Measurements from ENCODE around the gene CEP76. TPM values are rescaled to one million over a fixed set of nuclear protein-coding genes. Genes with fewer than 3 reads are reported as not detected.
A peak's percentile ranks its signal among the peaks of the same experiment; 100 is the strongest.

Gene CEP76
- total and polyA plus RNA-seq, 7 donors, result 2.4 to 9.1 (median 5.8) TPM

GRCh38 chr18:12711446-12711845 is 8.9 kb upstream of the CEP76 start:
- WGBS, 2 donors, result 98 to 100% methylated on average over 5 of the region's 5 CpGs
- TF ChIP-seq POLR2A (IDR thresholded peaks at IDR 0.05) (no peak), POLR2AphosphoS5 (IDR thresholded peaks at IDR 0.05) (no peak), EP300 (IDR thresholded peaks at IDR 0.05) (no peak)
- TF ChIP-seq, protein P1, sequence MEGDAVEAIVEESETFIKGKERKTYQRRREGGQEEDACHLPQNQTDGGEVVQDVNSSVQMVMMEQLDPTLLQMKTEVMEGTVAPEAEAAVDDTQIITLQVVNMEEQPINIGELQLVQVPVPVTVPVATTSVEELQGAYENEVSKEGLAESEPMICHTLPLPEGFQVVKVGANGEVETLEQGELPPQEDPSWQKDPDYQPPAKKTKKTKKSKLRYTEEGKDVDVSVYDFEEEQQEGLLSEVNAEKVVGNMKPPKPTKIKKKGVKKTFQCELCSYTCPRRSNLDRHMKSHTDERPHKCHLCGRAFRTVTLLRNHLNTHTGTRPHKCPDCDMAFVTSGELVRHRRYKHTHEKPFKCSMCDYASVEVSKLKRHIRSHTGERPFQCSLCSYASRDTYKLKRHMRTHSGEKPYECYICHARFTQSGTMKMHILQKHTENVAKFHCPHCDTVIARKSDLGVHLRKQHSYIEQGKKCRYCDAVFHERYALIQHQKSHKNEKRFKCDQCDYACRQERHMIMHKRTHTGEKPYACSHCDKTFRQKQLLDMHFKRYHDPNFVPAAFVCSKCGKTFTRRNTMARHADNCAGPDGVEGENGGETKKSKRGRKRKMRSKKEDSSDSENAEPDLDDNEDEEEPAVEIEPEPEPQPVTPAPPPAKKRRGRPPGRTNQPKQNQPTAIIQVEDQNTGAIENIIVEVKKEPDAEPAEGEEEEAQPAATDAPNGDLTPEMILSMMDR (IDR thresholded peaks at IDR 0.05), result no peak
- Histone ChIP-seq H3K27ac (no peak overlapping the region), H3K4me3 (no peak overlapping the region), H3K27me3 (no peaks in the 10 kb centered on the region), H3K4me1 (no peaks in the 10 kb centered on the region), H3K9me3 (no peaks in the 10 kb centered on the region), H3K36me3 (peaks cover 13 to 95% (median 52%) of the 10 kb centered on the region in 4 donors)
- no peak for DNase-seq
- intact Hi-C loops (cut with DNase I), result no loop called here

DNA sequence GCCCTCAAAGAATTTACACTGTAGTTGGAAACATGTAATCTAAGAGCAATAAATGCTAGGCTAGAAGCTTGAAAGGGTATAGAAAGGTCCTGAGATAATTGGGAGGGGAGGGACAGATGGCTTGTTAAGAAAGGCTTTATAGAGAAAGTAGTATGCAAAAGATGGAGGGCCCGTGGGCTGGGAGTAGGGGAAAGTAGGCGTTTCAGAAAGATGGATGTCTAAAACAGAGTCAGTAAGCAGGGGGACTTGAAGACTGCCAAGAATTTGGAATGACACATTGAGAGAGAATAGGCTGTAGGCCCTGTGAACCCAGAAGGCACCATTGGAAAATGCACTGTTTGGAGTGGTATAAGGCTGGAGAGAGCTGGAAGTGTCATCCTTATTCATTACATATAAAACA is 1.1 kb upstream of the CEP76 start:
- Histone ChIP-seq H3K27me3 (no peaks in the 10 kb centered on the region), H3K9me3 (no peaks in the 10 kb centered on the region), H3K27ac (peak overlapping the region; percentile 90 to 95 (median 94)), H3K4me3 (peak overlapping the region; percentile 68 to 92 (median 88)), H3K4me1 (peaks cover 0 to 34% (median 27%) of the 10 kb centered on the region in 4 donors), H3K36me3 (peaks cover under 1 to 37% (median 11%) of the 10 kb centered on the region in 4 donors)
- intact Hi-C loops (cut with DNase I), result loop anchor here (5.0 kb wide), 3 partner anchors 179 to 1024 kb away; partner anchors contain the start of genes CHMP1B, FAM210A, PTPN2 and RNMT
- WGBS, 2 donors, result 1% methylated on average over 2 of the region's 2 CpGs
- TF ChIP-seq, protein P1 (IDR thresholded peaks at IDR 0.05), result no peak
- TF ChIP-seq POLR2A (IDR thresholded peaks at IDR 0.05) (no peak), EP300 (IDR thresholded peaks at IDR 0.05) (no peak), POLR2AphosphoS5 (IDR thresholded peaks at IDR 0.05) (no peak)
- no peak for DNase-seq

- TF ChIP-seq POLR2AphosphoS5 (IDR thresholded peaks at IDR 0.05) (no peak), EP300 (IDR thresholded peaks at IDR 0.05) (no peak), POLR2A (IDR thresholded peaks at IDR 0.05) (no peak)
- TF ChIP-seq, protein P1 (IDR thresholded peaks at IDR 0.05), result no peak
- Histone ChIP-seq H3K27ac (peak overlapping the region; percentile 90 to 95 (median 94)), H3K9me3 (no peaks in the 10 kb centered on the region), H3K4me1 (peaks cover 0 to 34% (median 27%) of the 10 kb centered on the region in 4 donors), H3K27me3 (no peaks in the 10 kb centered on the region), H3K4me3 (peak overlapping the region; percentile 68 to 92 (median 88)), H3K36me3 (peaks cover 0 to 34% (median 11%) of the 10 kb centered on the region in 4 donors)
- DNase-seq, result no peak
- 0% methylated on average over 28 of the region's 28 CpGs for WGBS, 2 donors
- intact Hi-C loops (cut with DNase I), result loop anchor here (5.0 kb wide), 3 partner anchors 179 to 1024 kb away; partner anchors contain the start of genes CHMP1B, FAM210A, PTPN2 and RNMT
Measured at GRCh38 chr18:12703096-12703567, 609 bp upstream of the CEP76 start.

- Histone ChIP-seq H3K36me3 (peaks cover 0 to 27% (median 0%) of the 10 kb centered on the region in 4 donors), H3K4me3 (peak overlapping the region in 2 of 4 donors; percentile 68 to 91), H3K27ac (no peak overlapping the region), H3K27me3 (no peaks in the 10 kb centered on the region), H3K4me1 (peaks cover 0 to 34% (median 27%) of the 10 kb centered on the region in 4 donors), H3K9me3 (no peaks in the 10 kb centered on the region)
- TF ChIP-seq, protein P1 (IDR thresholded peaks at IDR 0.05), result no peak
- TF ChIP-seq POLR2A (IDR thresholded peaks at IDR 0.05) (no peak), EP300 (IDR thresholded peaks at IDR 0.05) (no peak), POLR2AphosphoS5 (IDR thresholded peaks at IDR 0.05) (no peak)
- 66 to 68% methylated on average over 3 of the region's 3 CpGs for WGBS, 2 donors
- intact Hi-C loops (cut with DNase I), result loop anchor here (5.0 kb wide), 3 partner anchors 181 to 1026 kb away; partner anchors contain the start of genes CHMP1B, FAM210A, PTPN2 and RNMT
- DNase-seq, result no peak
Measured at GRCh38 chr18:12701161-12701560, 1.4 kb downstream of the CEP76 start.

Data from sigmoid colon (tissue), 7 donors.